Measurements from ENCODE around the gene BOD1. TPM values are rescaled to one million over a fixed set of nuclear protein-coding genes. Genes with fewer than 3 reads are reported as not detected.
A peak's percentile ranks its signal among the peaks of the same experiment; 100 is the strongest.

Gene BOD1
- 169 and 172 TPM in 2 replicates for polyA plus RNA-seq (2014; cell fraction: cytosol; rRNA removed)
- polyA plus RNA-seq (2014; cell fraction: nucleus; rRNA removed) = 222 and 259 TPM in 2 replicates

DNA sequence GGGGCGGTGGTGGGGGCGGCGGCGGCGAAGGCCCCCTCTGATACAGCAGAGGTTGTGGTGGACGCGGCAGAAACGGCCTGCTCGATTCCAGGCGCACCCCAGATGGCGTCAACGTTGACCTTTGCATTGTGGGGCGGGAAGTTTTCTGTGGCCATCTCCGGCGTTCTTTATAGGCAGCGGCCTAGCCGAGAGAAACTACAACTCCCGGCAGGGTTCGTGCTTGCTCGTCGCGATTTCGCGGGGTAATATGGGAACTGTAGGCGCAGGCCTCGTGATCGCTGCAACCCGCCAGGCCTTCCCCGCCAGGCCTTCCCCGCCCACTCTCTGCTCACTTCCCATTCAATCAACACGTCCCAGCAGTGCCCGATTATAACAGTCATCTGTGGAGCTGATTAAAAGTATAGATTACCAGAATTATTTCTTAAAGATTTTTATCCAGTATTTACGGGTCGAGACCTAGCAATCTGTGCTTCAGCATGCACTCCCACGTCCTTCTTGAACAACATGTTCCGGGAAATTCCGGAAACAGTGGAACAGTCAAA is at the start of gene BOD1:
BOD1 (minus strand) TSS at position 74 of the 542 bp plus-strand sequence. CDS start 214 bp downstream, outside the sequence.
- peak; percentile 98 for DNase-seq (ENCODE audit: low spot score)

- DNase-seq (ENCODE audit: low spot score) = no peak
Measured at GRCh38 chr5:173665326-173665725, 48.9 kb upstream of the BOD1 start.

GRCh38 chr5:173664154-173664526 is 47.7 kb upstream of the BOD1 start:
- peak; percentile 54 for DNase-seq (ENCODE audit: low spot score)

DNA sequence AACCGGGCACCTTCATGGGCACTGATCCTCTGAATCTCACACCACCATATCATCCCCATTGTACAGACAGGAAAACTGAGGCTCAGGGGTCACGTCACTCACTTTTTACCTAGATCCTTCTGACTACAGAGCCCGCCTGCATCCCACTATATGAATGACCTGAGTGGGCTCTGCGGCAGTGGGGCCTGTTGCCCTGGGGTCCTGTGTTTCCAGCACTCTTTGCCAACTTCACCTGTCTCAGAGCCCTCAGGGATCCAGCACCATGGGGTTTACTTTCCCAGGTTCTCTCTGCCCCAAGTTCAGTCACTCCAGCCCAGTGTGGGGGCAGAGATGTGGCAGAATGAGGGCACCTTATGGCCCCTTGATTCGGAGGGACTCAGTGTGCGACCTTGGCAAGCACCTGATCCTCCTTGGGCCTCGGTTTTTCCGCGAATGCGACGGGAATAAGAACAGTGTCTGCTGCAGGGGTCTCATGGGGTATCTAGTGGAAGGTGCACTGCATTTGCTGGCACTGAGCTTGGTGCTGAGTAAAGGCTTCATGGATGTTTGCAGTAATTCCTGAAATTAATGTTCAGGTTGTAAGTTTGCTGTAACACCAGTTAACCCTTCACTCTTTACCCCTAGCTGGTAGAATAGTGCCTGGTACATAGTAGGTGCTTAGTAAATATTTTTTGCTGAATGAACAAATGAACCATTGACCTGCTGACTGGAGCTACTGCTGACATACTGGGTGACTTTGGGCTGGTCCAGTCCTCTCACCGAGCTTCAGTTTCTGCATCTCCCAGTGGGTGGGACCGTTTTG is 47.1 kb upstream of the BOD1 start:
- DNase-seq (ENCODE audit: low spot score) = no peak

DNA sequence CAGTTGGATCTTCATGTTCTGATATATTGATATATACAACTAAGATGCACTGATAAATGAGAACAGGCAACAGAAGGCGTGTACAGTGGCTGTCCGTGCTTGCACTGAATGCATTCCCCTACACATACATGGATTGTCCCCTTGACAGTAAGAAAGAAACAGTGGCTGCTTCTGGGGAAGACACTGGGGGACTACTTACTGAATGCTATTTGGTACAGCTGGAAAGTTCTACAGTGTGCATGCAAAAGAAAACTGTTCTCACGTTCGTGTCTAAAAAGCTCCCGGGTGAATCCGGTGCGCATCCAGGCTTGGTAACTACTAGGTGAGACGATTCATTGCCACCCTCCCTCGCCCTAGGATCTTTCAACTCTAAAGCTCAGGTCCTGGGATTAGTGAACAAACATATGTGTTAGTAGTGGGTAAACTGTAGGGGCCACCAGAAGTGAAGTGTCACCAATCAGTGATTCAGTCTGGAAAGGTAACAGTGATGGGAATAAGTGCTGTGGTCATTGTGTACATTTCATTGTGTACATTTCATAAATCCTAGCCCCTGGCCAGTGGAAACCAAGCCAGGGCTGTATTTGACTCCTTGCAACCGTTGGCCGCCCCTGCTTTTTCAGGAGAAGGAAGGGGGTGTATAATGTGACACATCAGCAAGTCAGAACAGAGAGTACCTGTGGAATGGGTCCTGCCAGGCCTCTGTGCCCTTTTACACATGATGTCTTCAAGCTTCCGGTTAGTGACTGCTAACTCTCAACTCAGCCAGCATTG is 46.3 kb upstream of the BOD1 start:
- no peak for DNase-seq (ENCODE audit: low spot score)

DNA sequence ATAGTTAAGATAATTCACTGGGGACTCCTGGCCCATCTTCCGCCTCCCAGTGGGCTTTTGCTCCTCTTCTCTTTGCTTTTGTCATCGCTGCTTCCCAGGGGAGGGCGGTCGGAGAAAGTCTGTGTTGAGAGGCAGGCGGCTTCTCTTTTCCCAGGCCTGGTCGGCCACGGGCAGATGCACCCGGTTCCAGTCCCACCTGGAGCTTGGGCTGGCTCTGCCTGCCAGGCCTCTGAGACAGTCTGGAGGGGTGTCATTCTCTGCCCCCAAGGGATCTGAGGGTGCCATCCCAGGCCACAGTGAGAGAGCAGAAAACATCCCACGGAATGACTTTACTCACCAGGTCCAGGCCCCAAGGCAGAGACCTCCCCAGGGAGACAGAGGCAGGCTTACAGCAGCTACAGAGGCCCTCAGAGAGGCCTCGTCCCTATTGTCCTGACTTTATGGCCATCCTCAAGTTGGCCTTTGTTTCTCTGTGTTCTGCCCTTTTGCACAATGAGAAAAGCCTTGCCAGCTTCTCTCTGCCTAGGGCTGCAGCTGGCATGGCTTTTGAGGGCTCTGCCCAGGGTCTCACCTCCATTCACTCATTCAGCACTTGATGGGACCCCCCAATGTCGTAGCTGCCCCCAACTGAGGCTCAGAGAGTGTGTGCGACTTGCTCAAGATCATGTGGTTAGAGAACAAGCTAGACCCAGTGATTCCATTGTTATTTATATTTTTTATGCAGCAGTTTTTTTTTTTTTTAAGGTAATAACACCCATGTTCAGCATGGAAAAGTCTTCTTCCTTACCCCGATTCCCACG is 44.2 kb upstream of the BOD1 start:
- no peak for DNase-seq (ENCODE audit: low spot score)

GRCh38 chr5:173659423-173659822 is 43.0 kb upstream of the BOD1 start:
- DNase-seq (ENCODE audit: low spot score) = no peak

GRCh38 chr5:173657741-173658356 is 41.4 kb upstream of the BOD1 start:
- no peak for DNase-seq (ENCODE audit: low spot score)

DNA sequence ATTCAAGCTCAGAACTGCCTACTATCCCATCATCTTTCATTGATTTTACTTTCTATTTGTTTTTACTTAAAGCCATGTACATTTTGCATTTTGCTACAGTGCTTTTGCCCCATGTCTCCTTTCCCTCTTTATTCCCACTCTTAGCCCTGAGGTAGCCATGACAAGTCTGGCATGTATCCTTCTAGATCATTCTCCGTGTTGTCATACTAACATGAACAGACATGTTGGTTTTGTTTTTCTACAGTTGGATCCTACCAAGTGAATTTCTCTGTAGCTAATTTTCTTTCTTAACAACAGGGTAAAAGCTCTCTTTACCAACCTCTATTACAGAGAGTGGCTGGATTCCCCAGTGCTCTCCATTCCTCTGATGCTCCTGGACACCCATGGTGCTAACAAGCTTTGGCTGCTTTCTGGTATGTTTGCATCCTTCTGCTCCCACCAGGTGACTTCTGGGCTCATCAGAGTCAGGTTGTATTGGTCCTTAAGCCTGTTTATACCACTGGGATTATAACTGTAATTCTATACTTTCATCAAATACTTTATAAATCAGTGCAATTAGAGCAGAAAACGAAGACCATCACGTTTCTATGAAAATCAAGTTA is 38.8 kb upstream of the BOD1 start:
- DNase-seq (ENCODE audit: low spot score) = no peak

GRCh38 chr5:173653822-173654523 is 37.5 kb upstream of the BOD1 start:
- DNase-seq (ENCODE audit: low spot score) = peak; percentile 38

DNA sequence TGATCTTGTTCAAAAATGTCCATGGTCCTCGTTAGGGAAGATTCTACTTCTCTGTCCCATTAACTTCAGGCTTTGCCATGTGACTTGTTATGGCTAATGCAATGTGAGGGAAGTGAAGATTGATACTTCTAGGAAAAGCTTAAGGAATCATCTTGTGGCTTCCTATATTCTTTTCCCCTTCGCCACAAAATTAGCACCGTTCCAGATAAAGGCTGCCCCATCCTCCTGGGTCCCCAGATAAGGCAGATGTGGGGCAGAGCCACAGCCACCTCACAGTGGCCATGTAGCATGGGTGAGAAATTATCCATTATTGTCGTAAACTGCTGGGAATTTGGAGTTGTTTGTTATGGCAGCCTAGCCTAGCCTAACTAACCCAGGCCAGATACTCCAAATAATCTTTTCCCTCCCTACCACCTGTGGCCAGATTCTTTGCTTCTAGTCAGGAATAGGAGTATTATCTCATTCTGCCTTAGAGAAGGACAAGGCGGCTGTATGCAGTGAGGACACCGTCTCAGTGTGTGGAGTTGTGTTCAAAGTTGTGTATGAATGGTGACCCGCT is 31.9 kb upstream of the BOD1 start:
- DNase-seq (ENCODE audit: low spot score) = no peak

- no peak for DNase-seq (ENCODE audit: low spot score)
Measured at GRCh38 chr5:173646692-173647091, 30.2 kb upstream of the BOD1 start.

GRCh38 chr5:173645890-173646574 is 29.6 kb upstream of the BOD1 start:
- no peak for DNase-seq (ENCODE audit: low spot score)

- no peak for DNase-seq (ENCODE audit: low spot score)
Measured at GRCh38 chr5:173645437-173645807, 29.0 kb upstream of the BOD1 start.

DNA sequence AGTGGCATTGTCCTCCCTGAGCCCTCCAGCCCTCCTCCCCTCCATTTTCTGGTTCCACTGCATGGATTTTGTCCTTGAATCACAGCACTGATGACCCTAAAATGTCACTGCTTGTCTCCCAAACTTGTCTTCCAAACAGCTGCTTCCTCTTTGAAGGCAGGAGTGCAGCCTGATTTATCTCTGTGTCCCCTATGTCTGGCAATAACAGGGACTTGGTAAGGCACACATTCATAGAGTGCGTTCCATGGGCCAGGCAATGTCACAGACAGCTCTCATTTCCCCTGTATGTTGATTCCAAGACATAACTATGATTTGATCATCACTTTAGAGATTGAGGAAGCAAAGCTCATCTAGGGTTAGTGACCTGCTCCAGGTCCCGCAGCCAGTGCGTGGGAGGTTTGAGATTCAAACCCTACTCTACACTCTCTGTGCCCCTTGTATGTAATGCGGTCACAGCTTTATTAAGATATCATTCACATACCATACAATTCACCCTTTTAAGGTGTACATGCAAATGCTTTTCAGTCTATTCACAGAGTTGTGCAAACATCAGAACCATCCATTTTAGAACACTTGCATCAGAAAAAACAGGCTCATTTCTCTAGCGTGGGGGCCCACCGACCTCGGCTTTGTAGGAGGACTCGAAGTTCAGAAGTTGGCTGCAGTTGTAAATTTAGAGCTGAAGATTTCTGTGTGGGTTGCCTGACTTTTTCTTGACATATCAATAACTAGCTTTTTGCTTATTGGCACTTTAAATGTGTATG is 28.4 kb upstream of the BOD1 start:
- no peak for DNase-seq (ENCODE audit: low spot score)

GRCh38 chr5:173643964-173644363 is 27.5 kb upstream of the BOD1 start:
- DNase-seq (ENCODE audit: low spot score) = peak; percentile 85

- DNase-seq (ENCODE audit: low spot score) = no peak
Measured at GRCh38 chr5:173642895-173643481, 26.5 kb upstream of the BOD1 start.

- no peak for DNase-seq (ENCODE audit: low spot score)
Measured at GRCh38 chr5:173642191-173642816, 25.9 kb upstream of the BOD1 start.

All from SK-N-DZ (cell line).